Measurements from ENCODE around the gene PYCR2.
"Not testable (repeated sequence)": the region's sequence is repeated elsewhere in the genome, so short reads cannot be mapped to it uniquely, and the experiment has no call there.

Gene PYCR2

GRCh38 chr1:225923692-225924555 is at the start of gene PYCR2:
Gene PYCR2, minus strand, starts transcription at chr1:225924250. Its CDS starts 140 bp downstream, at chr1:225924110.
- TF ChIP-seq CTCF (IDR thresholded peaks at IDR 0.05; ENCODE audit: low read depth, low read length, missing control alignments), result no peak
- DNase-seq (ENCODE audit: low read depth), result peak; percentile 86
- in situ Hi-C loops (cut with HindIII; ENCODE audit: low sequenced_read_pairs), result loop anchor here (5.0 kb wide), 2 partner anchors 42 to 107 kb away; partner anchors contain the start of gene TMEM63A
- H3K4me3 ChIP-seq (ENCODE audit: low read depth, low read length), result peak within 1 kb of the TSS; percentile 89

- H3K4me3 ChIP-seq (ENCODE audit: low read depth, low read length), result no peak overlapping the region
- no peak for TF ChIP-seq CTCF (IDR thresholded peaks at IDR 0.05; ENCODE audit: low read depth, low read length, missing control alignments)
- DNase-seq (ENCODE audit: low read depth), result no peak
- in situ Hi-C loops (cut with HindIII; ENCODE audit: low sequenced_read_pairs), result no loop called here
These were observed 49.1 kb upstream of the PYCR2 start for GRCh38 chr1:225973158-225973557.

GRCh38 chr1:225972344-225973152 is 48.5 kb upstream of the PYCR2 start:
- in situ Hi-C loops (cut with HindIII; ENCODE audit: low sequenced_read_pairs), result no loop called here
- H3K4me3 ChIP-seq (ENCODE audit: low read depth, low read length), result no peak overlapping the region
- DNase-seq (ENCODE audit: low read depth), result no peak
- no peak for TF ChIP-seq CTCF (IDR thresholded peaks at IDR 0.05; ENCODE audit: low read depth, low read length, missing control alignments)

- in situ Hi-C loops (cut with HindIII; ENCODE audit: low sequenced_read_pairs); DNase-seq (ENCODE audit: low read depth); H3K4me3 ChIP-seq (ENCODE audit: low read depth, low read length): not testable (repeated sequence)
These were observed 46.6 kb upstream of the PYCR2 start for GRCh38 chr1:225970592-225971157.

GRCh38 chr1:225969751-225970150 is 45.7 kb upstream of the PYCR2 start:
- DNase-seq (ENCODE audit: low read depth); H3K4me3 ChIP-seq (ENCODE audit: low read depth, low read length); in situ Hi-C loops (cut with HindIII; ENCODE audit: low sequenced_read_pairs): not testable (repeated sequence)

- no peak for DNase-seq (ENCODE audit: low read depth)
- in situ Hi-C loops (cut with HindIII; ENCODE audit: low sequenced_read_pairs), result no loop called here
- TF ChIP-seq CTCF (IDR thresholded peaks at IDR 0.05; ENCODE audit: low read depth, low read length, missing control alignments), result no peak
- no peak overlapping the region for H3K4me3 ChIP-seq (ENCODE audit: low read depth, low read length)
These were observed 41.2 kb upstream of the PYCR2 start for GRCh38 chr1:225965231-225965630.

- DNase-seq (ENCODE audit: low read depth), result no peak
- in situ Hi-C loops (cut with HindIII; ENCODE audit: low sequenced_read_pairs), result no loop called here
- no peak for TF ChIP-seq CTCF (IDR thresholded peaks at IDR 0.05; ENCODE audit: low read depth, low read length, missing control alignments)
- no peak overlapping the region for H3K4me3 ChIP-seq (ENCODE audit: low read depth, low read length)
These were observed 39.9 kb upstream of the PYCR2 start for GRCh38 chr1:225963735-225964530.

All from astrocyte of the cerebellum (primary cell).